GM12872 (cell line): ENCODE measurements around the gene CYP2J2.

Experiments used
- CTCF ChIP-seq: IDR thresholded peaks from 3 replicates; pipeline ENCODE4 v1.5.1; 2011; ENCODE audit warnings: low read depth, mild to moderate bottlenecking, low read length, moderate library complexity; ENCODE audit not compliant: insufficient read depth

Gene CYP2J2

GRCh38 chr1:59908682-59909081 lies 17.9 kb downstream of the CYP2J2 start:
- no peak for TF ChIP-seq CTCF

- TF ChIP-seq CTCF, result no peak
These were observed 18.5 kb downstream of the CYP2J2 start for GRCh38 chr1:59908084-59908483.

- no peak for TF ChIP-seq CTCF
These were observed 19.6 kb downstream of the CYP2J2 start for GRCh38 chr1:59906931-59907330.

- TF ChIP-seq CTCF, result peak; percentile 73
These were observed 23.3 kb downstream of the CYP2J2 start for GRCh38 chr1:59903141-59903754.

- no peak for TF ChIP-seq CTCF
These were observed 24.7 kb downstream of the CYP2J2 start for GRCh38 chr1:59901770-59902388.

GRCh38 chr1:59900640-59901039 lies 25.9 kb downstream of the CYP2J2 start:
- no peak for TF ChIP-seq CTCF

- TF ChIP-seq CTCF, result no peak
These were observed 27.6 kb downstream of the CYP2J2 start for GRCh38 chr1:59898927-59899326.
